ENCODE data around the gene KCNJ16. TPM values are rescaled to one million over a fixed set of nuclear protein-coding genes. Genes with fewer than 3 reads are reported as not detected.

KCNJ16 gene
- total and polyA plus RNA-seq, 4 donors: 0.31 to 3.3 (median 0.67) TPM

- peaks cover 5 to 16% (median 8%) of the 10 kb centered on the region in 4 donors for H3K4me1 ChIP-seq (ENCODE audit: control insufficient read depth in 4 of 4, insufficient read depth in 4 of 4, low read length in 3 of 4)
- no peak for DNase-seq (ENCODE audit: low spot score)
- no peaks in the 10 kb centered on the region for H3K9me3 ChIP-seq (ENCODE audit: control insufficient read depth in 4 of 4, low read length in 3 of 4)
- H3K27ac ChIP-seq (ENCODE audit: low read depth in 1 of 2, low read length in 2 of 2): no peak overlapping the region
- TF ChIP-seq YY1 (IDR thresholded peaks at IDR 0.05) (no peak), CTCF (IDR thresholded peaks at IDR 0.05; ENCODE audit: low read depth, low read length, missing input control) (no peak), HNF4G (IDR thresholded peaks at IDR 0.05) (no peak), SP1 (IDR thresholded peaks at IDR 0.05) (no peak), FOXA2 (IDR thresholded peaks at IDR 0.05) (no peak), HNF4A (conservative IDR thresholded peaks at IDR 0.05) (no peak), REST (IDR thresholded peaks at IDR 0.05) (no peak), RAD21 (IDR thresholded peaks at IDR 0.05) (no peak), FOXA1 (IDR thresholded peaks at IDR 0.05) (no peak), ATF3 (IDR thresholded peaks at IDR 0.05) (no peak), GABPA (IDR thresholded peaks at IDR 0.05 in 1 of 2, conservative IDR thresholded peaks at IDR 0.05 in 1 of 2) (no peak)
- H3K9ac ChIP-seq (ENCODE audit: low read depth in 1 of 2, low read length in 2 of 2): no peak overlapping the region
- H3K36me3 ChIP-seq (ENCODE audit: control insufficient read depth in 4 of 4, insufficient read depth in 3 of 4, low read depth in 1 of 4, low read length in 3 of 4): no peaks in the 10 kb centered on the region
- no peak overlapping the region for H3K4me3 ChIP-seq (ENCODE audit: low read depth in 1 of 3, low read length in 3 of 3)
- peaks cover 0 to 5% (median 0%) of the 10 kb centered on the region in 4 donors for H3K27me3 ChIP-seq (ENCODE audit: control insufficient read depth in 4 of 4, insufficient read depth in 4 of 4, low read length in 3 of 4)
- 90% methylated on average over 4 of the region's 4 CpGs for WGBS
Measured at GRCh38 chr17:70166615-70167014, 91.6 kb downstream of the KCNJ16 start.

GRCh38 chr17:70168044-70168976 lies 93.3 kb downstream of the KCNJ16 start:
- TF ChIP-seq HNF4G (IDR thresholded peaks at IDR 0.05) (no peak), GABPA (IDR thresholded peaks at IDR 0.05 in 1 of 2, conservative IDR thresholded peaks at IDR 0.05 in 1 of 2) (no peak), CTCF (IDR thresholded peaks at IDR 0.05; ENCODE audit: low read depth, low read length, missing input control) (peak; percentile 27), ATF3 (IDR thresholded peaks at IDR 0.05) (no peak), RAD21 (IDR thresholded peaks at IDR 0.05) (peak; percentile 55 to 56), TAF1 (conservative IDR thresholded peaks at IDR 0.05) (no peak)
- Histone ChIP-seq H3K4me3 (ENCODE audit: low read depth in 1 of 3, low read length in 3 of 3) (peak overlapping the region in 2 of 3 donors; percentile 36 to 58), H3K9me3 (ENCODE audit: control insufficient read depth in 4 of 4, low read length in 3 of 4) (no peaks in the 10 kb centered on the region), H3K27ac (ENCODE audit: low read depth in 1 of 2, low read length in 2 of 2) (peak overlapping the region; percentile 45 to 70), H3K36me3 (ENCODE audit: control insufficient read depth in 4 of 4, insufficient read depth in 3 of 4, low read depth in 1 of 4, low read length in 3 of 4) (no peaks in the 10 kb centered on the region), H3K9ac (ENCODE audit: low read depth in 1 of 2, low read length in 2 of 2) (peak overlapping the region in 1 of 2 donors; percentile 62), H3K4me1 (ENCODE audit: control insufficient read depth in 4 of 4, insufficient read depth in 4 of 4, low read length in 3 of 4) (peaks cover 5 to 16% (median 8%) of the 10 kb centered on the region in 4 donors), H3K27me3 (ENCODE audit: control insufficient read depth in 4 of 4, insufficient read depth in 4 of 4, low read length in 3 of 4) (peaks cover 0 to 5% (median 0%) of the 10 kb centered on the region in 4 donors)
- 4% methylated on average over 45 of the region's 45 CpGs for WGBS
- peak; percentile 34 for DNase-seq (ENCODE audit: low spot score)
